ENCODE data around the gene ARL3. TPM values are rescaled to one million over a fixed set of nuclear protein-coding genes. Genes with fewer than 3 reads are reported as not detected.
A peak's percentile ranks its signal among the peaks of the same experiment; 100 is the strongest.

The ARL3 gene
- total RNA-seq, 4 donors from 2014 or later = 1.4 to 9.1 (median 2.4) TPM

- no peak for TF ChIP-seq POLR2A (IDR thresholded peaks at IDR 0.05)
- TF ChIP-seq CTCF (IDR thresholded peaks at IDR 0.05) = no peak
- peaks cover 0 to 46% (median 17%) of the 10 kb centered on the region in 4 donors for H3K4me1 ChIP-seq
- H3K4me3 ChIP-seq = no peak overlapping the region
- peak overlapping the region; percentile 22 to 61 (median 40) for H3K27ac ChIP-seq
- no peaks in the 10 kb centered on the region for H3K9me3 ChIP-seq
- peak in 1 of 3 donors; percentile 32 for DNase-seq
- no peaks in the 10 kb centered on the region for H3K27me3 ChIP-seq
- no peaks in the 10 kb centered on the region for H3K36me3 ChIP-seq
These were observed 37.5 kb downstream of the ARL3 start for GRCh38 chr10:102676534-102677315.

GRCh38 chr10:102675666-102676533 is 38.3 kb downstream of the ARL3 start:
- Histone ChIP-seq H3K4me3 (no peak overlapping the region), H3K36me3 (no peaks in the 10 kb centered on the region), H3K9me3 (no peaks in the 10 kb centered on the region), H3K27ac (peak overlapping the region; percentile 29 to 61 (median 54)), H3K27me3 (no peaks in the 10 kb centered on the region), H3K4me1 (peaks cover 0 to 46% (median 17%) of the 10 kb centered on the region in 4 donors)
- TF ChIP-seq CTCF (IDR thresholded peaks at IDR 0.05) (no peak), POLR2A (IDR thresholded peaks at IDR 0.05) (no peak)
- peak in 2 of 3 donors; percentile 64 to 66 for DNase-seq

- no peak for TF ChIP-seq CTCF (IDR thresholded peaks at IDR 0.05)
- TF ChIP-seq POLR2A (IDR thresholded peaks at IDR 0.05) = no peak
- H3K4me3 ChIP-seq = no peak overlapping the region
- no peaks in the 10 kb centered on the region for H3K9me3 ChIP-seq
- peak overlapping the region; percentile 45 to 61 (median 54) for H3K27ac ChIP-seq
- no peaks in the 10 kb centered on the region for H3K27me3 ChIP-seq
- H3K36me3 ChIP-seq = no peaks in the 10 kb centered on the region
- peaks cover 0 to 46% (median 17%) of the 10 kb centered on the region in 4 donors for H3K4me1 ChIP-seq
- peak in 1 of 3 donors; percentile 39 for DNase-seq
These were observed 39.1 kb downstream of the ARL3 start for GRCh38 chr10:102675011-102675665.

- DNase-seq = no peak
- H3K27me3 ChIP-seq = no peaks in the 10 kb centered on the region
- H3K9me3 ChIP-seq = no peaks in the 10 kb centered on the region
- TF ChIP-seq POLR2A (IDR thresholded peaks at IDR 0.05) (no peak), CTCF (IDR thresholded peaks at IDR 0.05) (no peak)
- peak overlapping the region; percentile 45 to 63 (median 60) for H3K27ac ChIP-seq
- H3K36me3 ChIP-seq = no peaks in the 10 kb centered on the region
- peak overlapping the region in 2 of 4 donors; percentile 23 to 26 for H3K4me3 ChIP-seq
- H3K4me1 ChIP-seq = peaks cover 0 to 52% (median 17%) of the 10 kb centered on the region in 4 donors
These were observed 39.6 kb downstream of the ARL3 start for GRCh38 chr10:102674566-102674965.

GRCh38 chr10:102673819-102674511 is 40.2 kb downstream of the ARL3 start:
- no peak for TF ChIP-seq CTCF (IDR thresholded peaks at IDR 0.05)
- no peak for TF ChIP-seq POLR2A (IDR thresholded peaks at IDR 0.05)
- Histone ChIP-seq H3K36me3 (no peaks in the 10 kb centered on the region), H3K27me3 (no peaks in the 10 kb centered on the region), H3K4me3 (peak overlapping the region; percentile 2 to 26 (median 21)), H3K27ac (peak overlapping the region; percentile 45 to 63 (median 60)), H3K9me3 (no peaks in the 10 kb centered on the region), H3K4me1 (peaks cover 0 to 54% (median 17%) of the 10 kb centered on the region in 4 donors)
- DNase-seq = peak in 2 of 3 donors; percentile 52 to 71

Data from Peyer's patch (tissue), 4 donors.